Omental fat pad (tissue), 4 donors: ENCODE measurements around the gene ZNF598. TPM values are rescaled to one million over a fixed set of nuclear protein-coding genes. Genes with fewer than 3 reads are reported as not detected.
A peak's percentile ranks its signal among the peaks of the same experiment; 100 is the strongest.

ENCODE experiments used
- ATAC-seq: fragments of 150-250 bp; one replicate; pipeline ENCODE4 v1.9.1; 2016; ENCODE audit warnings: mild to moderate bottlenecking, moderate library complexity; ENCODE audit not compliant: low FRiP score
- DNase-seq: peaks from one replicate; pipeline ENCODE4 v3.0.0-alpha.2; 2019; ENCODE audit warnings: low spot score
- total RNA-seq, 4 donors: library from RNA; depleted of rRNA; stranded (reverse); fragments of >200 nt; gene quantifications; one replicate each; pipeline ENCODE4 v1.1.0, GENCODE V29; 2016
- TF ChIP-seq, protein P1 (sequence below), 3 donors: fragments of 450-650 bp; IDR thresholded peaks; one replicate each; pipeline ENCODE4 v1.5.1; 2016 to 2017; ENCODE audit warnings: antibody characterized with exemption in 3 of 3, mild to moderate bottlenecking in 3 of 3, moderate library complexity in 2 of 3

The ZNF598 gene
- total RNA-seq, 4 donors from 2014 or later, result 19.1 to 49.0 (median 24.3) TPM

DNA sequence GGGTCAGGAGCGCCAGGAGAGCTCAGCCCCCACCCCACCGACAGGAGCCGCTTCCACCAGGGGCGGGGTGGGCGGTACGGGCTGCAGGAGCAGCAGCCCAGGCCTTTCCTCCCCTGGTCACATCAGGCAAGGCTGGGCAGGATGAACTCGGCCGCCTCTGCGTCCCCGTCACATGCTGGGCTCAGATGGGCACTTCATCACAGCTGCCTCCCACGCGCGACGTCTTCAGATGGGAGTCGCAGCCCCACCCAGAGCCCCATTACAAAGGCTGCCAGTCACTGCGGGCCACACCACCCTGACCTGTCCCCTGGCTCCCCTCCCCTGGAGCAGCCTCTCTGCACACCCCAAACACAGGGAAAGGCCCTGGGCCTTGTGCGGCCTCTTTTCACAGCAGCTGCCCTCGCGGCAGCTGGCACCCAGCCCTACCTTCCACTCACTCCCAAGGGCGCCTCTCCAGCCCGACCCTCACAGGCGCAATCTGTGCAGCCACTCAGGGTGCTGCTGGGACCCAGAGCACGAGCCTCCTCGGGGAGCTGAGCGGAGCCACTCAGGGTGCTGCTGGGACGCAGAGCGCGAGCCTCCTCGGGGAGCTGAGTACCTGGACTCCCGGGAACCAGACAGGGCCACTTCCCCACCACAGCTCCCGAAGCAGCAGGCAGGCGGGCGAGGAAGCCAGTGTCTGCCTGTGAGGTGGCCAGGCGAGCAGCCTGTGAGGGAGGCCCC lies 4.7 kb downstream of the ZNF598 start:
- TF ChIP-seq, protein P1, sequence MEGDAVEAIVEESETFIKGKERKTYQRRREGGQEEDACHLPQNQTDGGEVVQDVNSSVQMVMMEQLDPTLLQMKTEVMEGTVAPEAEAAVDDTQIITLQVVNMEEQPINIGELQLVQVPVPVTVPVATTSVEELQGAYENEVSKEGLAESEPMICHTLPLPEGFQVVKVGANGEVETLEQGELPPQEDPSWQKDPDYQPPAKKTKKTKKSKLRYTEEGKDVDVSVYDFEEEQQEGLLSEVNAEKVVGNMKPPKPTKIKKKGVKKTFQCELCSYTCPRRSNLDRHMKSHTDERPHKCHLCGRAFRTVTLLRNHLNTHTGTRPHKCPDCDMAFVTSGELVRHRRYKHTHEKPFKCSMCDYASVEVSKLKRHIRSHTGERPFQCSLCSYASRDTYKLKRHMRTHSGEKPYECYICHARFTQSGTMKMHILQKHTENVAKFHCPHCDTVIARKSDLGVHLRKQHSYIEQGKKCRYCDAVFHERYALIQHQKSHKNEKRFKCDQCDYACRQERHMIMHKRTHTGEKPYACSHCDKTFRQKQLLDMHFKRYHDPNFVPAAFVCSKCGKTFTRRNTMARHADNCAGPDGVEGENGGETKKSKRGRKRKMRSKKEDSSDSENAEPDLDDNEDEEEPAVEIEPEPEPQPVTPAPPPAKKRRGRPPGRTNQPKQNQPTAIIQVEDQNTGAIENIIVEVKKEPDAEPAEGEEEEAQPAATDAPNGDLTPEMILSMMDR (IDR thresholded peaks at IDR 0.05), result no peak
- ATAC-seq, result no peak
- DNase-seq, result no peak

GRCh38 chr16:2003827-2004641 lies 5.6 kb downstream of the ZNF598 start:
- DNase-seq, result peak; percentile 77
- no peak for ATAC-seq
- TF ChIP-seq, protein P1 (IDR thresholded peaks at IDR 0.05), result peak in 1 of 3 donors; percentile 90

DNA sequence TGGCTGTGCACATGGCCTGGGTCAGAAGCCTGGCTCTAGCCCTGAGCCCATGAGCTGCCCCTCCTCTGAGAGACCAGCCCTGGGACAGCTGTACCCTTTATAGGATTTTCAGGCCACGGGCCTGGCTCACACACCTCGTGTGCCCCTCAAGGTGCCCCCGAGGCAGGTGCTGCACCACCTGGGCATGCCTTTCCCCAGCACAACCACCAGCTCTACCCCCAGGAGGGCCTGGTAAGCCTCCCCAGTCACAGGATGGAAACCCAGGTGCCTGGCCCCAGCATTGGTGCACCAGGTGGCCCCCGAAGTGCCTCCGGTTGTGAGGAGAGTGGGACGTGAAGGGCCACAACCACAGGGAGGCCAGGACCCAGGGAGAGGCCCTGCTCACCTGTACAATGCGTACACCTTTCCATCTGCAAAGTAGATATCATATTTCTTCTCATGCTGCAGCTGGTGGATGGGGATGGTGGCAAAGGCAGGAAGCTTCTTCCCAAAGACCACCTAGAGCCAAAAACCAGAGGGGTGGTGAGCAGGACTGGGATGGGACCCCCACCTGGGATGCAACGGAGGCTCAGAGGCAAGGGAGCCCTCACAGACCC lies 6.3 kb downstream of the ZNF598 start:
- no peak for ATAC-seq
- TF ChIP-seq, protein P1 (IDR thresholded peaks at IDR 0.05), result no peak

DNA sequence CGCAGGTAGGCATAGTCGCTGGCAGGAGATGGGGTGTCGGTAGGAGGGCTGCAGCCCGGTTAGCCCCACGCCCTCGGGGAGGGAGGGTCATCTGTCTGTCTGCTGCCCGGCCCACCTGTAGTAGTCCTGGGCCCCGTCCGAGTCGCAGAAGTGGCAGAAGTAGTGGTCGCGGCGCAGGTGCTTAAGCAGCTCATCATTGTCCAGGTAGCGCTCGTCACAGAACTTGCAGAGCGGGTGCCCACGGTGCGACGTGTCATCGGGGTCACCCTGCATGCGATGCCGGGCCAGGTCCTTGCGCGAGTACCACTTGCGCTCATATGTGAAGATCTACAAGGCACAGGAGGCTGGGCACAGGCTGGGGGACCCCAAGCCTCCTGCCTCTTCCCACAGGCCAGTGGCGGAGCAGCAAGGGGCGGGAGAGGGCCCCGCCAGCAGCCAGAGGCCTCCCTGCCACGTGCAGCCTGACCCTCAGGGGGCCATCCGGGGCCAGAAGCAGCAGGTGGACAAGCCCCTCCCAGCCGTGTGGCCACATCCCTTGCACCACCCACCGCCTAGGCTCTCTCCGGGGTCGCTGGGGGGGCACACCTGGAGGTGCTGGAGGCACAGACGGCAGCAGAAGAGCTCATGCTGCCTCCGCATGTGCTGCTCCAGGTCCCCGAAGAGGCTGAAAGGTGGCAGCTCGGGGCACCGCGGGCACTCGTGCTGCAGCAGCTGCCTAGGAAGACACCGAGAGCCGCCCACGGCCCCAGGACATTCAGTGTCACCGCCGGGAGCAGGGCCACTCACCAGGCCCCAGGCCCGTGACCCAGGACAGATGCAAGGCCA lies 7.0 kb downstream of the ZNF598 start:
- ATAC-seq, result no peak

More for the DNA sequence above, 6.3 kb downstream of the ZNF598 start:
- no peak for DNase-seq

DNA sequence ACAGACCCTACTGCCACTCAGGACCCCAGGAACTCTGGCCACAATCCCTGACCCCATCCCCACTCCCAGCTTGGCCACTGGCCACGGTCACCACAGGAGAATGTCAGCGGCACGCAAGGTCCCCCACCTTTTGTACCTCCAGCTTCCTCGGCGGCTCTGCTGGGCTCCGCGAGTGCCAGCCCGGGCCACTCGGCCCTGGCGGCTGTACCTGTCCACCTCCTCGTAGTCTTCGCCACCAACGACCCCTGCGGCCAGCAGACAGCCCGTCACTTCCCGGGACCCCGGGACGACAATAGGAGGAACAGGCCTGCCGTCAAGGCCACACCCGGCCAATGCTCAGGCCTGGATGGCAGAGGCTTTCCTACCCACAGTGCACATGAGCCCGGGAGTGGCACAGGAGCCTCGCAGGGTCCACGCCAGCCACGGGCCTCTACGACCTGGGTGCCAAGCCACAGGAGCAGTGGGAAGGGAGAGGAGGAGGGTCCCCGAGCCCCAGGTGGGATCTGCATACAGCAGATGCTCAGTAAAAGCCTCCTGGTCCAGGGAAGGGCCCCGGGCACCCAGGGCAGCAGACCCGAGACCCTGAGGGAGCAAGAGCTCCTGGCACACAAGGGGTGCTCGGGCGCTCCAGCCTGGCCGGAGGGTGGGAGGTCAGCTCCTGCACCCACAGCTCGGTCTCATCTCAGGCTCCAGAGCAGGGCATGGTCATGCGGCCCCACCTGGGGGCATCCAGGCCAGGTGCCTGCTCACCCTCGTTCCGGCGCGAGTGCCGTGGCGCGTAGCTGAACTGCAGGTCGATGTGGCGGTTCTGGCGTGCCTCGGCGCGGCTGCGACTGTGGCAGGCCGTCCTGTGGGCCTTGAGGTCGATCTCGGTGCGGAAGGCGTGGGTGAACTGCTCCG lies 7.9 kb downstream of the ZNF598 start:
- no peak for DNase-seq
- TF ChIP-seq, protein P1 (IDR thresholded peaks at IDR 0.05), result no peak
- no peak for ATAC-seq

More for the DNA sequence above, 7.0 kb downstream of the ZNF598 start:
- TF ChIP-seq, protein P1 (IDR thresholded peaks at IDR 0.05), result no peak
- DNase-seq, result no peak

GRCh38 chr16:2001035-2001434 lies 8.6 kb downstream of the ZNF598 start:
- TF ChIP-seq, protein P1 (IDR thresholded peaks at IDR 0.05), result no peak
- no peak for DNase-seq
- no peak for ATAC-seq
